SK-N-SH (cell line): Measurements from ENCODE around the gene PDE11A. TPM values are rescaled to one million over a fixed set of nuclear protein-coding genes. Genes with fewer than 3 reads are reported as not detected.

Experiments used
- CTCF ChIA-PET: fragments of 300-600, 350-600 bp; formaldehyde crosslinking; extraction: SDS; loops from one replicate; lab custom pipeline; 2021; lab: Yijun Ruan, JAX
- POLR2A ChIA-PET: fragments of 350-600 bp; sonication (Branson Sonifier 250); formaldehyde crosslinking; extraction: SDS; loops from one replicate; lab custom pipeline; 2020; ENCODE audit warnings: antibody characterized with exemption, inconsistent platforms; lab: Yijun Ruan, JAX
- DNase-seq: peaks from one replicate; pipeline ENCODE4 v3.0.0; 2012
- H2AFZ ChIP-seq: fragments of 200-600 bp; sonication (generic); 2 replicates; pipeline ENCODE4 v1.8.1; 2016; ENCODE audit warnings: antibody characterized with exemption, mild to moderate bottlenecking, low read depth
- H3F3A ChIP-seq: fragments of 200-600 bp; sonication (generic); replicated peaks from 2 replicates; pipeline ENCODE3; 2016; ENCODE audit warnings: antibody characterized with exemption, mild to moderate bottlenecking; ENCODE audit not compliant: insufficient read depth
- H3K27ac ChIP-seq, 2 experiments: fragments of 200-500 bp in 1 of 2; fragments of 200-600 bp in 1 of 2; sonication (Bioruptor generic) in 1 of 2; sonication (generic), shearing (Covaris generic) in 1 of 2; 2 replicates each; pipeline versions ENCODE4 v1.5.1 to v1.6.1; 2014 to 2016; ENCODE audit warnings: low read depth in 2 of 2, inconsistent platforms in 1 of 2, low read length in 1 of 2, mild to moderate bottlenecking in 1 of 2, mixed read lengths in 1 of 2
- H3K27me3 ChIP-seq: fragments of 200-600 bp; sonication (generic), shearing (Covaris generic); 2 replicates; pipeline ENCODE4 v1.6.1; 2016; ENCODE audit warnings: mixed run types; ENCODE audit not compliant: insufficient read depth
- H3K36me3 ChIP-seq, 2 experiments: fragments of 200-500 bp in 1 of 2; fragments of 200-600 bp in 1 of 2; sonication (Bioruptor generic) in 1 of 2; sonication (generic) in 1 of 2; replicated peaks in 1 of 2; 2 replicates each; pipeline versions ENCODE3 to v1.5.1; 2014 to 2016; ENCODE audit warnings: low read length in 1 of 2, mild to moderate bottlenecking in 1 of 2; ENCODE audit not compliant: insufficient read depth in 2 of 2, control insufficient read depth in 1 of 2
- H3K4me1 ChIP-seq, 2 experiments: fragments of 200-500 bp in 1 of 2; fragments of 200-600 bp in 1 of 2; sonication (Bioruptor generic) in 1 of 2; sonication (generic), shearing (Covaris generic) in 1 of 2; 2 replicates each; pipeline versions ENCODE4 v1.5.1 to v1.6.1; 2014 to 2016; ENCODE audit warnings: low read depth in 1 of 2, low read length in 1 of 2, mixed run types in 1 of 2; ENCODE audit not compliant: insufficient read depth in 2 of 2, control insufficient read depth in 1 of 2
- H3K4me2 ChIP-seq: fragments of 200-600 bp; sonication (generic), shearing (Covaris generic); 2 replicates; pipeline ENCODE4 v1.6.1; 2017; ENCODE audit warnings: mixed run types
- H3K4me3 ChIP-seq, 2 experiments: fragments of 200-500 bp in 1 of 2; fragments of 200-600 bp in 1 of 2; sonication (Bioruptor generic) in 1 of 2; sonication (generic), shearing (Covaris generic) in 1 of 2; 2 replicates each; pipeline versions ENCODE4 v1.5.1 to v1.8.1; 2014 to 2016; ENCODE audit warnings: low read depth in 2 of 2, inconsistent platforms in 1 of 2, low read length in 1 of 2, mild to moderate bottlenecking in 1 of 2, mixed read lengths in 1 of 2, moderate library complexity in 1 of 2
- H3K79me2 ChIP-seq: fragments of 200-600 bp; sonication (generic); 2 replicates; pipeline ENCODE4 v1.8.1; 2017; ENCODE audit warnings: mild to moderate bottlenecking; ENCODE audit not compliant: insufficient read depth
- H3K9ac ChIP-seq: fragments of 200-600 bp; sonication (generic); 2 replicates; pipeline ENCODE4 v1.6.1; 2017; ENCODE audit warnings: mixed run types
- H3K9me2 ChIP-seq: fragments of 200-600 bp; sonication (generic); 2 replicates; pipeline ENCODE4 v1.6.1; 2017; ENCODE audit warnings: mixed run types
- H3K9me3 ChIP-seq: fragments of 200-600 bp; sonication (generic); 2 replicates; pipeline ENCODE4 v1.6.1; 2017; ENCODE audit warnings: mixed run types, mild to moderate bottlenecking, moderate library complexity
- H4K20me1 ChIP-seq: fragments of 200-600 bp; sonication (generic); 2 replicates; pipeline ENCODE4 v1.6.1; 2017; ENCODE audit warnings: mild to moderate bottlenecking, mixed run types; ENCODE audit not compliant: insufficient read depth
- CHD2 ChIP-seq: fragments of 150-350 bp; IDR thresholded peaks from 2 replicates; pipeline ENCODE4 v1.6.1; 2018; ENCODE audit warnings: low read length; ENCODE audit not compliant: partially characterized antibody
- CTCF ChIP-seq: fragments of 200-600 bp; sonication (generic); IDR thresholded peaks from 2 replicates; pipeline ENCODE4 v1.6.1; 2017; ENCODE audit warnings: antibody characterized with exemption, mild to moderate bottlenecking, moderate library complexity
- ELF1 ChIP-seq: IDR thresholded peaks from 2 replicates; pipeline ENCODE4 v1.4.0; 2012
- EP300 ChIP-seq, 2 experiments: IDR thresholded peaks; 2 replicates each; pipeline versions ENCODE4 v1.4.0 to v1.6.1; 2012; ENCODE audit warnings: borderline replicate concordance in 1 of 2, low read depth in 1 of 2, low read length in 1 of 2
- FOSL2 ChIP-seq: IDR thresholded peaks from 2 replicates; pipeline ENCODE4 v1.4.0; 2012; ENCODE audit warnings: low read depth, mild to moderate bottlenecking, moderate library complexity, borderline replicate concordance
- FOXJ3 ChIP-seq: sonication (generic); formaldehyde crosslinking; IDR thresholded peaks from 2 replicates; pipeline ENCODE4 v1.5.1; 2020; ENCODE audit warnings: mild to moderate bottlenecking, missing genetic modification reagents
- FOXM1 ChIP-seq: IDR thresholded peaks from 2 replicates; pipeline ENCODE4 v1.4.0; 2012; ENCODE audit warnings: low read depth, mild to moderate bottlenecking
- GABPA ChIP-seq: IDR thresholded peaks from 2 replicates; pipeline ENCODE4 v1.4.0; 2012; ENCODE audit warnings: low read depth, mild to moderate bottlenecking
- GATA2 ChIP-seq: sonication (generic); formaldehyde crosslinking; IDR thresholded peaks from 2 replicates; pipeline ENCODE4 v1.5.0; 2020; ENCODE audit warnings: mild to moderate bottlenecking, missing genetic modification reagents
- JUND ChIP-seq: IDR thresholded peaks from 2 replicates; pipeline ENCODE4 v1.4.0; 2012
- MEF2A ChIP-seq: IDR thresholded peaks from 2 replicates; pipeline ENCODE4 v1.4.0; 2012; ENCODE audit warnings: low read depth, borderline replicate concordance
- MXI1 ChIP-seq: IDR thresholded peaks from 2 replicates; pipeline ENCODE4 v1.6.1; 2012; ENCODE audit warnings: mild to moderate bottlenecking, low read depth, low read length, improper control_type of control experiment
- NFIC ChIP-seq: IDR thresholded peaks from 2 replicates; pipeline ENCODE4 v1.4.0; 2012; ENCODE audit warnings: borderline replicate concordance
- NRF1 ChIP-seq: IDR thresholded peaks from 2 replicates; pipeline ENCODE4 v1.6.1; 2012; ENCODE audit warnings: low read depth, mild to moderate bottlenecking, low read length
- PBX3 ChIP-seq: IDR thresholded peaks from 2 replicates; pipeline ENCODE4; 2012
- POLR2AphosphoS5 ChIP-seq: IDR thresholded peaks from 2 replicates; pipeline ENCODE4 v1.6.1; 2012; ENCODE audit warnings: low read depth, low read length
- RAD21 ChIP-seq: IDR thresholded peaks from 2 replicates; pipeline ENCODE4 v1.6.1; 2012; ENCODE audit warnings: mild to moderate bottlenecking, low read length
- RCOR1 ChIP-seq: fragments of 150-350 bp; IDR thresholded peaks from 2 replicates; pipeline ENCODE4 v1.6.1; 2017; ENCODE audit warnings: antibody characterized with exemption, low read length
- RFX5 ChIP-seq: IDR thresholded peaks from 2 replicates; pipeline ENCODE4 v1.6.1; 2012; ENCODE audit warnings: mild to moderate bottlenecking, improper control_type of control experiment, low read length
- RXRA ChIP-seq: IDR thresholded peaks from 2 replicates; pipeline ENCODE4 v1.4.0; 2012; ENCODE audit warnings: low read depth, mild to moderate bottlenecking, borderline replicate concordance
- SIN3A ChIP-seq: IDR thresholded peaks from 2 replicates; pipeline ENCODE4 v1.6.1; 2012; ENCODE audit warnings: low read depth, mild to moderate bottlenecking, low read length, moderate library complexity, borderline replicate concordance
- SMC3 ChIP-seq: IDR thresholded peaks from 2 replicates; pipeline ENCODE4 v1.6.1; 2012; ENCODE audit warnings: low read depth, low read length, improper control_type of control experiment
- TAF1 ChIP-seq: IDR thresholded peaks from 2 replicates; pipeline ENCODE4 v1.6.1; 2012; ENCODE audit warnings: low read depth, mild to moderate bottlenecking, low read length, moderate library complexity, borderline replicate concordance
- TCF12 ChIP-seq: IDR thresholded peaks from 2 replicates; pipeline ENCODE4 v1.4.0; 2012
- TEAD4 ChIP-seq: IDR thresholded peaks from 2 replicates; pipeline ENCODE4 v1.4.0; 2012; ENCODE audit warnings: mild to moderate bottlenecking, borderline replicate concordance; ENCODE audit not compliant: insufficient read depth
- USF1 ChIP-seq: IDR thresholded peaks from 2 replicates; pipeline ENCODE4 v1.4.0; 2012; ENCODE audit warnings: low read depth, borderline replicate concordance
- USF2 ChIP-seq: fragments of 150-350 bp; IDR thresholded peaks from 2 replicates; pipeline ENCODE4 v1.6.1; 2017; ENCODE audit warnings: antibody characterized with exemption, low read length, low read depth, borderline replicate concordance
- YY1 ChIP-seq: IDR thresholded peaks from 2 replicates; pipeline ENCODE4 v1.4.0; 2012; ENCODE audit warnings: low read depth, mild to moderate bottlenecking
- WGBS: methylation state at CpG from one replicate; pipeline ENCODE4 v1.1.6; 2017; ENCODE audit warnings: low lambda C conversion rate; 5-methylcytosine and 5-hydroxymethylcytosine counted together
- polyA plus RNA-seq, 3 experiments: library from polyadenylated mRNA; depleted of rRNA; stranded (reverse); fragments of >200 nt; gene quantifications; 2 replicates each; pipeline ENCODE4 v1.2.3, GENCODE V29; 2012
- TF ChIP-seq, protein P1 (sequence below): IDR thresholded peaks from 2 replicates; pipeline ENCODE4 v1.4.0; 2012; ENCODE audit warnings: low read depth

The PDE11A gene
- polyA plus RNA-seq, 1 of the 3 experiments (the other 2 are of a cell fraction) = 0.10 TPM

DNA sequence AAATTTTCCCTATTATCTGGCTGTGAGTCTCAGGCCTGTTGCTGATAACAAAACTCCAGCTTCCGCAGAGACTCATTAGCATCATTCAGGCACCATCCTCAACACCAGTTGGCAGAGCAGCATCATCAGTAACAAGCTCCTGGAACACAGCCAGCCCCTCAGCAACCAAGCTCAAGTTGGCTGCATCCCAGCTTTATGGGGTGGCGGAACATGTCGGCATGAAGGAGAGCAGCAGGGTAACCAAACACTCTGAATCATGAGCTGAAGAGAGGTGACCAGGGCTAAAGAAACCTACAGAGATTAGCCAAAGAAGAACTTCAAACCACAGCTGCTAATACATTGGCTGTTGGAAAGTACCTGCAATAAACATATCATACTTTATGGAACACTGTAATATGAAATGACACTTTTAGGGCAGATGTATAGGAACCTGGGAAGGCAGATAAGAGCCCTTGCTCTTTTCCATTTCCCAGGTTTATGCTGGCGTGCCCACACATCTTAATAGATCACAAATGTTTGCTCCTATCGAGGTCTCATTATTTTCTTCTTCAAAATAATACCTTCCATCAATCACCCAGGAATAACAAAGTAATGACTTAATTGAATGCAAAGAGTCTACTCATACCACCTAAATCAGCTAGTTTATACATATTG, 63.8 kb downstream of the PDE11A start:
- Histone ChIP-seq H3K9ac (no peak overlapping the region), H4K20me1 (no peaks in the 10 kb centered on the region), H3F3A (peaks cover 7% of the 10 kb centered on the region), H3K4me3 (no peak overlapping the region), H3K9me2 (no peaks in the 10 kb centered on the region), H3K27ac (peak overlapping the region; percentile 39 to 95), H3K27me3 (no peaks in the 10 kb centered on the region), H3K4me2 (0 out of 2 replicates have a peak overlapping the region, but pooled peaks have one; percentile 10), H2AFZ (0 out of 2 replicates have a peak overlapping the region, but pooled peaks have one; percentile 37), H3K4me1 (peaks cover 17 to 20% of the 10 kb centered on the region in 2 experiments; a peak in 3 of 4 replicates), H3K36me3 (no peaks in the 10 kb centered on the region), H3K79me2 (no peaks in the 10 kb centered on the region; the same call in 1 of the 2 replicates), H3K9me3 (no peaks in the 10 kb centered on the region)
- CTCF ChIA-PET = interaction anchor here (0.9 to 2.4 kb wide), 5 partner anchors 10 to 103 kb away, joined by 3 to 14 read pairs (median 4); partner anchors contain the start of gene RBM45
- DNase-seq = peak; percentile 65
- POLR2A ChIA-PET = no interaction called here
- 23% methylated on average over 5 of the region's 5 CpGs for WGBS
- TF ChIP-seq EP300 (IDR thresholded peaks at IDR 0.05; ENCODE audit: borderline replicate concordance in 1 of 2, low read depth in 1 of 2, low read length in 1 of 2) = peak; percentile 52 to 74; a peak in 3 of 4 replicates
- TF ChIP-seq FOXJ3 = peak; percentile 67; the same call in 1 of the 2 replicates
- no peak for TF ChIP-seq GABPA
- no peak for TF ChIP-seq JUND
- no peak for TF ChIP-seq TAF1
- peak; percentile 47; the same call in 1 of the 2 replicates for TF ChIP-seq RFX5
- TF ChIP-seq MEF2A = no peak
- TF ChIP-seq POLR2AphosphoS5 = no peak; the same call in 1 of the 2 replicates
- TF ChIP-seq, protein P1, sequence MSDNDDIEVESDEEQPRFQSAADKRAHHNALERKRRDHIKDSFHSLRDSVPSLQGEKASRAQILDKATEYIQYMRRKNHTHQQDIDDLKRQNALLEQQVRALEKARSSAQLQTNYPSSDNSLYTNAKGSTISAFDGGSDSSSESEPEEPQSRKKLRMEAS = 0 out of 2 replicates have a peak, but pooled peaks have one; percentile 15
- TF ChIP-seq MXI1 = no peak
- peak; percentile 31; the same call in 1 of the 2 replicates for TF ChIP-seq PBX3
- no peak for TF ChIP-seq RXRA
- TF ChIP-seq CTCF = no peak
- no peak for TF ChIP-seq SMC3
- TF ChIP-seq RAD21 = peak; percentile 25; the same call in 1 of the 2 replicates
- no peak for TF ChIP-seq USF2
- TF ChIP-seq SIN3A = no peak
- no peak for TF ChIP-seq TEAD4
- no peak for TF ChIP-seq CHD2
- TF ChIP-seq YY1 = no peak
- no peak for TF ChIP-seq FOXM1
- no peak; the same call in 1 of the 2 replicates for TF ChIP-seq FOSL2
- TF ChIP-seq TCF12 = peak; percentile 65
- no peak for TF ChIP-seq NRF1
- TF ChIP-seq GATA2 (CRISPR knock-in tag) = peak; percentile 82
- peak; percentile 68 for TF ChIP-seq RCOR1
- TF ChIP-seq NFIC = peak; percentile 96
- TF ChIP-seq ELF1 = no peak
- no peak for TF ChIP-seq USF1
